Fibroblast of lung (primary cell): ENCODE measurements around the gene GTF3C1. TPM values are rescaled to one million over a fixed set of nuclear protein-coding genes. Genes with fewer than 3 reads are reported as not detected.

Experiments used
- DNase-seq, 2 donors: peaks; one replicate each; pipeline versions ENCODE4 v3.0.0 to v3.0.0-alpha.2; 2010; ENCODE audit warnings: low read depth in 2 of 2
- H2AFZ ChIP-seq: 2 replicates; pipeline ENCODE4 v1.5.1; 2012; ENCODE audit warnings: low read length, control low read depth, inconsistent platforms
- H3K27ac ChIP-seq: 2 replicates; pipeline ENCODE4 v1.5.1; 2011; ENCODE audit warnings: low read length, control low read depth; ENCODE audit not compliant: insufficient read depth
- H3K27me3 ChIP-seq: 2 replicates; pipeline ENCODE4 v1.5.1; 2011; ENCODE audit warnings: mild to moderate bottlenecking, low read length; ENCODE audit not compliant: control insufficient read depth, insufficient read depth
- H3K36me3 ChIP-seq: 2 replicates; pipeline ENCODE4 v1.5.1; 2011; ENCODE audit warnings: low read length; ENCODE audit not compliant: control insufficient read depth, insufficient read depth
- H3K4me1 ChIP-seq: 2 replicates; pipeline ENCODE4 v1.5.1; 2011; ENCODE audit warnings: low read length; ENCODE audit not compliant: control insufficient read depth, insufficient read depth; ENCODE audit errors: extremely low read depth
- H3K4me2 ChIP-seq: 2 replicates; pipeline ENCODE4 v1.5.1; 2011; ENCODE audit warnings: low read length, control low read depth; ENCODE audit not compliant: insufficient read depth; ENCODE audit errors: extremely low read depth
- H3K4me3 ChIP-seq, 4 experiments: fragments of 200-600 bp in 1 of 4; sonication (generic) in 1 of 4; replicated peaks in 1 of 4; 2 replicates each; pipeline ENCODE4 v1.5.1; 2011 to 2016; ENCODE audit warnings: low read length in 4 of 4, low read depth in 3 of 4, mild to moderate bottlenecking in 3 of 4, control low read depth in 2 of 4, inconsistent platforms in 1 of 4, mixed read lengths in 1 of 4; ENCODE audit not compliant: insufficient read depth in 1 of 4; ENCODE audit errors: control extremely low read depth in 1 of 4
- H3K79me2 ChIP-seq: 2 replicates; pipeline ENCODE4 v1.5.1; 2012; ENCODE audit warnings: mild to moderate bottlenecking, low read length, inconsistent platforms; ENCODE audit not compliant: control insufficient read depth, insufficient read depth
- H3K9ac ChIP-seq: 2 replicates; pipeline ENCODE4 v1.5.1; 2011; ENCODE audit warnings: mild to moderate bottlenecking, low read length, control low read depth; ENCODE audit not compliant: insufficient read depth
- H3K9me3 ChIP-seq: 2 replicates; pipeline ENCODE4 v1.5.1; 2012; ENCODE audit warnings: low read depth, low read length; ENCODE audit not compliant: control insufficient read depth, insufficient read depth
- H4K20me1 ChIP-seq: 2 replicates; pipeline ENCODE4 v1.5.1; 2011; ENCODE audit warnings: low read length; ENCODE audit not compliant: control insufficient read depth, insufficient read depth; ENCODE audit errors: extremely low read depth
- CTCF ChIP-seq, 2 donors: IDR thresholded peaks in 1 of 2; conservative IDR thresholded peaks in 1 of 2; 1 replicate in 1 of 2; 2 replicates in 1 of 2; pipeline ENCODE4 v1.5.1; 2011 to 2012; ENCODE audit warnings: low read length in 2 of 2, control low read depth in 1 of 2, inconsistent platforms in 1 of 2, low read depth in 1 of 2, mild to moderate bottlenecking in 1 of 2
- EZH2 ChIP-seq: IDR thresholded peaks from 2 replicates; pipeline ENCODE4 v1.5.1; 2012; ENCODE audit warnings: low read length, control low read depth, mild to moderate bottlenecking; ENCODE audit errors: missing control alignments
- polyA plus RNA-seq, 2 donors: library from polyadenylated mRNA; depleted of rRNA in 1 of 2; stranded (reverse) in 1 of 2; unstranded in 1 of 2; fragments of >200 nt; gene quantifications; 2 replicates each; pipeline ENCODE4 v1.2.1, GENCODE V29; 2011 to 2012; ENCODE audit warnings: missing spikeins in 1 of 2
- total RNA-seq: library from RNA; depleted of rRNA; stranded (reverse); fragments of >200 nt; gene quantifications from 2 replicates; pipeline ENCODE4 v1.2.1, GENCODE V29; 2014

Gene GTF3C1
- total and polyA plus RNA-seq, 2 donors (not counting 1 experiment from before 2014, with no cell fraction given), result 20.1 to 75.3 TPM

- no peak overlapping the region for H2AFZ ChIP-seq
- no peaks in the 10 kb centered on the region for H4K20me1 ChIP-seq
- peak overlapping the region; percentile 56 for H3K27ac ChIP-seq
- no peaks in the 10 kb centered on the region for H3K79me2 ChIP-seq
- H3K36me3 ChIP-seq, result peaks cover 33% of the 10 kb centered on the region
- H3K9me3 ChIP-seq, result no peaks in the 10 kb centered on the region
- no peak for TF ChIP-seq CTCF (conservative IDR thresholded peaks at IDR 0.05 in 1 of 2, IDR thresholded peaks at IDR 0.05 in 1 of 2; ENCODE audit: low read depth in 1 of 2, low read length in 2 of 2)
- no peak for TF ChIP-seq EZH2
- H3K4me2 ChIP-seq, result peak overlapping the region; percentile 59
- peak overlapping the region; percentile 7 for H3K9ac ChIP-seq
- H3K4me3 ChIP-seq, result no peak overlapping the region
- peak; percentile 90 to 92 for DNase-seq
- no peaks in the 10 kb centered on the region for H3K27me3 ChIP-seq
- peaks cover 2% of the 10 kb centered on the region for H3K4me1 ChIP-seq
Observed at GRCh38 chr16:27495191-27495590, 54.5 kb downstream of the GTF3C1 start.

- Histone ChIP-seq H3K4me1 (peaks cover 2% of the 10 kb centered on the region), H3K27ac (no peak overlapping the region), H3K9me3 (no peaks in the 10 kb centered on the region), H4K20me1 (no peaks in the 10 kb centered on the region), H3K27me3 (no peaks in the 10 kb centered on the region), H3K4me3 (no peak overlapping the region), H3K36me3 (peaks cover 42% of the 10 kb centered on the region), H3K4me2 (no peak overlapping the region), H2AFZ (no peak overlapping the region), H3K9ac (no peak overlapping the region), H3K79me2 (no peaks in the 10 kb centered on the region)
- no peak for TF ChIP-seq CTCF (conservative IDR thresholded peaks at IDR 0.05 in 1 of 2, IDR thresholded peaks at IDR 0.05 in 1 of 2; ENCODE audit: low read depth in 1 of 2, low read length in 2 of 2)
- no peak for TF ChIP-seq EZH2
- DNase-seq, result no peak
Observed at GRCh38 chr16:27492588-27492979, 57.1 kb downstream of the GTF3C1 start.

- no peak overlapping the region for H3K4me3 ChIP-seq
- no peak overlapping the region for H3K27ac ChIP-seq
- peaks cover 41% of the 10 kb centered on the region for H3K36me3 ChIP-seq
- no peak for DNase-seq
- H3K9ac ChIP-seq, result no peak overlapping the region
- no peaks in the 10 kb centered on the region for H3K27me3 ChIP-seq
- no peak for TF ChIP-seq CTCF (conservative IDR thresholded peaks at IDR 0.05 in 1 of 2, IDR thresholded peaks at IDR 0.05 in 1 of 2; ENCODE audit: low read depth in 1 of 2, low read length in 2 of 2)
- TF ChIP-seq EZH2, result no peak
- H3K4me2 ChIP-seq, result no peak overlapping the region
- H3K79me2 ChIP-seq, result no peaks in the 10 kb centered on the region
- no peaks in the 10 kb centered on the region for H3K9me3 ChIP-seq
- H4K20me1 ChIP-seq, result no peaks in the 10 kb centered on the region
- no peak overlapping the region for H2AFZ ChIP-seq
- H3K4me1 ChIP-seq, result peaks cover 2% of the 10 kb centered on the region
Observed at GRCh38 chr16:27491894-27492587, 57.7 kb downstream of the GTF3C1 start.
